GM23338 (cell line): ENCODE data around the gene INPP5A. TPM values are rescaled to one million over a fixed set of nuclear protein-coding genes. Genes with fewer than 3 reads are reported as not detected.

ENCODE experiments used
- ATAC-seq: fragments of 200-7000 bp; cut with Tn5 transposase; 3 replicates; pipeline ENCODE4 v1.9.1; 2020
- DNase-seq: peaks from one replicate; pipeline ENCODE4 v3.0.0-alpha.2; 2015; ENCODE audit warnings: low spot score
- H2AFZ ChIP-seq: fragments of 200-600 bp; sonication (generic); 2 replicates; pipeline ENCODE4 v1.8.0; 2016; ENCODE audit warnings: antibody characterized with exemption, mild to moderate bottlenecking, moderate library complexity
- H3F3A ChIP-seq: fragments of 200-600 bp; sonication (generic); replicated peaks from 2 replicates; pipeline ENCODE4 v1.8.0; 2017; ENCODE audit warnings: antibody characterized with exemption, mixed run types, low read depth
- H3K27ac ChIP-seq: fragments of 200-600 bp; sonication (generic); 2 replicates; pipeline ENCODE4 v1.6.1; 2016; ENCODE audit warnings: low read depth
- H3K27me3 ChIP-seq: fragments of 200-600 bp; sonication (generic); 2 replicates; pipeline ENCODE4 v1.8.0; 2016; ENCODE audit warnings: mild to moderate bottlenecking, mixed run types, moderate library complexity; ENCODE audit not compliant: insufficient read depth
- H3K36me3 ChIP-seq: fragments of 200-600 bp; sonication (generic); 2 replicates; pipeline ENCODE4 v1.8.0; 2016; ENCODE audit warnings: mild to moderate bottlenecking; ENCODE audit not compliant: insufficient read depth
- H3K4me1 ChIP-seq: fragments of 200-600 bp; sonication (generic); 2 replicates; pipeline ENCODE4 v1.8.0; 2016; ENCODE audit warnings: mild to moderate bottlenecking, moderate library complexity; ENCODE audit not compliant: insufficient read depth
- H3K4me2 ChIP-seq: fragments of 200-600 bp; sonication (generic); 2 replicates; pipeline ENCODE4 v1.7.1; 2017; ENCODE audit warnings: mixed run types
- H3K4me3 ChIP-seq: fragments of 200-600 bp; sonication (generic); 2 replicates; pipeline ENCODE4 v1.6.1; 2016; ENCODE audit warnings: mixed run types
- H3K79me2 ChIP-seq: fragments of 200-600 bp; sonication (generic); replicated peaks from 2 replicates; pipeline ENCODE4 v1.8.0; 2017; ENCODE audit warnings: mild to moderate bottlenecking; ENCODE audit not compliant: insufficient read depth
- H3K9me2 ChIP-seq: fragments of 200-600 bp; sonication (generic); 2 replicates; pipeline ENCODE4 v1.8.0; 2017; ENCODE audit not compliant: insufficient read depth
- H4K20me1 ChIP-seq: fragments of 200-600 bp; sonication (generic); replicated peaks from 2 replicates; pipeline ENCODE4 v1.8.0; 2017; ENCODE audit warnings: mild to moderate bottlenecking; ENCODE audit not compliant: insufficient read depth
- H3K27ac Mint-ChIP-seq: 2 replicates; pipeline ENCODE4 v1.8.0; 2020; ENCODE audit warnings: inconsistent platforms, mild to moderate bottlenecking, moderate library complexity, mixed read lengths
- H3K27me3 Mint-ChIP-seq: 3 replicates; pipeline ENCODE4 v1.8.0; 2022; ENCODE audit warnings: low read depth, mild to moderate bottlenecking, moderate library complexity, mixed read lengths, inconsistent platforms; ENCODE audit not compliant: insufficient read depth, poor library complexity
- H3K36me3 Mint-ChIP-seq: 3 replicates; pipeline ENCODE4 v1.8.0; 2021; ENCODE audit warnings: low read depth, mild to moderate bottlenecking, inconsistent platforms, moderate library complexity, mixed read lengths
- H3K4me1 Mint-ChIP-seq: 3 replicates; pipeline ENCODE4 v1.8.0; 2020; ENCODE audit warnings: mild to moderate bottlenecking, inconsistent platforms, mixed read lengths
- H3K4me3 Mint-ChIP-seq: 3 replicates; pipeline ENCODE4 v1.8.0; 2021; ENCODE audit warnings: moderate library complexity, mild to moderate bottlenecking, inconsistent platforms, mixed read lengths
- H3K9me3 Mint-ChIP-seq: 3 replicates; pipeline ENCODE4 v1.8.0; 2020; ENCODE audit warnings: moderate library complexity, mild to moderate bottlenecking, inconsistent platforms, mixed read lengths
- CREB1 ChIP-seq: fragments of 250-450 bp; sonication (Bioruptor Pico); IDR thresholded peaks from 2 replicates; pipeline ENCODE4 v1.5.0; 2020; ENCODE audit warnings: low read depth, mild to moderate bottlenecking, moderate library complexity
- CTCF ChIP-seq, 2 experiments: fragments of 200-600 bp in 1 of 2; sonication (generic) in 1 of 2; conservative IDR thresholded peaks; 2 replicates each; pipeline versions ENCODE4 v1.5.1 to v1.6.1; 2016 to 2017; ENCODE audit warnings: antibody characterized with exemption in 2 of 2, low read depth in 2 of 2, mild to moderate bottlenecking in 2 of 2, moderate library complexity in 1 of 2
- EZH2 ChIP-seq: fragments of 200-600 bp; sonication (generic); IDR thresholded peaks from one replicate; pipeline ENCODE4 v1.8.0; 2017; ENCODE audit warnings: antibody characterized with exemption, mild to moderate bottlenecking, low read depth; ENCODE audit not compliant: unreplicated experiment
- EZH2phosphoT487 ChIP-seq: fragments of 200-600 bp; sonication (generic); IDR thresholded peaks from one replicate; pipeline ENCODE4 v1.8.1; 2018; ENCODE audit warnings: antibody characterized with exemption; ENCODE audit not compliant: unreplicated experiment
- NANOG ChIP-seq: IDR thresholded peaks from 2 replicates; pipeline ENCODE4 v1.6.1; 2016; ENCODE audit warnings: antibody characterized with exemption, borderline replicate concordance
- POLR2AphosphoS5 ChIP-seq: IDR thresholded peaks from 2 replicates; pipeline ENCODE4 v1.6.1; 2016; ENCODE audit warnings: antibody characterized with exemption, low read depth
- REST ChIP-seq: IDR thresholded peaks from one replicate; pipeline ENCODE4 v1.6.1; 2018; ENCODE audit warnings: antibody characterized with exemption; ENCODE audit not compliant: unreplicated experiment
- ZNF331 ChIP-seq: fragments of 250-450 bp; sonication (Bioruptor Pico); IDR thresholded peaks from 2 replicates; pipeline ENCODE4 v1.5.0; 2020; ENCODE audit warnings: low read depth, mild to moderate bottlenecking, moderate library complexity
- polyA plus RNA-seq: library from polyadenylated mRNA; unstranded; fragments of >200 nt; fragmentation: Nextera tagmentation; extraction: Ambion mirVana; gene quantifications from 2 replicates; pipeline ENCODE4 v1.2.1, GENCODE V29; 2016
- total RNA-seq: library from RNA; depleted of rRNA; stranded (reverse); fragments of >200 nt; shearing (Covaris generic); gene quantifications from 2 replicates; pipeline ENCODE4 v1.2.3, GENCODE V29; 2014

INPP5A gene
- total and polyA plus RNA-seq, 2 experiments from 2014 or later, result 5.9 to 40.6 TPM

GRCh38 chr10:132577350-132578003, 39.9 kb downstream of the INPP5A start:
- H3K27me3 ChIP-seq, result no peaks in the 10 kb centered on the region
- H3K4me3 ChIP-seq, result no peak overlapping the region
- no peaks in the 10 kb centered on the region for H3K9me2 ChIP-seq
- no peak overlapping the region for H2AFZ ChIP-seq
- H3K4me1 ChIP-seq, result peaks cover 8% of the 10 kb centered on the region; the same call in 1 of the 2 replicates
- peaks cover 9% of the 10 kb centered on the region; the same call in 1 of the 2 replicates for H4K20me1 ChIP-seq
- no peak for DNase-seq
- H3K4me1 Mint-ChIP-seq, result peaks cover 26% of the 10 kb centered on the region
- H3K4me2 ChIP-seq, result no peak overlapping the region
- no peaks in the 10 kb centered on the region for H3K36me3 ChIP-seq
- no peak overlapping the region for H3K27ac ChIP-seq
- no peaks in the 10 kb centered on the region for H3F3A ChIP-seq
- H3K79me2 ChIP-seq, result peaks cover 6% of the 10 kb centered on the region; the same call in 1 of the 2 replicates
- TF ChIP-seq ZNF331 (no peak), CTCF (conservative IDR thresholded peaks at IDR 0.05; ENCODE audit: low read depth in 2 of 2) (peak in 1 of 2 experiments; percentile 38; a peak in 2 of 4 replicates)
- H3K27ac Mint-ChIP-seq, result no peak overlapping the region
- no peak for ATAC-seq
- H3K27me3 Mint-ChIP-seq, result peaks cover 9% of the 10 kb centered on the region
- H3K36me3 Mint-ChIP-seq, result no peaks in the 10 kb centered on the region; the same call in 2 of the 3 replicates
- no peak overlapping the region for H3K4me3 Mint-ChIP-seq
- H3K9me3 Mint-ChIP-seq, result no peaks in the 10 kb centered on the region

GRCh38 chr10:132578287-132578951, 40.8 kb downstream of the INPP5A start:
- Mint-ChIP-seq H3K27me3 (peaks cover 9% of the 10 kb centered on the region), H3K4me1 (peaks cover 29% of the 10 kb centered on the region), H3K27ac (no peak overlapping the region), H3K36me3 (no peaks in the 10 kb centered on the region; the same call in 2 of the 3 replicates), H3K9me3 (no peaks in the 10 kb centered on the region), H3K4me3 (no peak overlapping the region)
- no peaks in the 10 kb centered on the region for H3F3A ChIP-seq
- H2AFZ ChIP-seq, result no peak overlapping the region
- H3K79me2 ChIP-seq, result peaks cover 9% of the 10 kb centered on the region; the same call in 1 of the 2 replicates
- H4K20me1 ChIP-seq, result peaks cover 15% of the 10 kb centered on the region
- ATAC-seq, result peak; percentile 20
- no peaks in the 10 kb centered on the region for H3K36me3 ChIP-seq
- no peaks in the 10 kb centered on the region for H3K27me3 ChIP-seq
- H3K4me2 ChIP-seq, result no peak overlapping the region
- H3K9me2 ChIP-seq, result no peaks in the 10 kb centered on the region
- H3K4me3 ChIP-seq, result no peak overlapping the region
- DNase-seq, result no peak
- no peak overlapping the region for H3K27ac ChIP-seq
- H3K4me1 ChIP-seq, result peaks cover 7% of the 10 kb centered on the region; the same call in 1 of the 2 replicates
- TF ChIP-seq CREB1 (CRISPR knock-in tag), result no peak
- TF ChIP-seq EZH2phosphoT487, result no peak
- no peak for TF ChIP-seq ZNF331
- no peak for TF ChIP-seq REST
- no peak for TF ChIP-seq NANOG
- no peak for TF ChIP-seq EZH2
- TF ChIP-seq CTCF (conservative IDR thresholded peaks at IDR 0.05; ENCODE audit: low read depth in 2 of 2), result no peak
- TF ChIP-seq POLR2AphosphoS5, result no peak
